ENCODE measurements around the gene PRSS57.

DNA sequence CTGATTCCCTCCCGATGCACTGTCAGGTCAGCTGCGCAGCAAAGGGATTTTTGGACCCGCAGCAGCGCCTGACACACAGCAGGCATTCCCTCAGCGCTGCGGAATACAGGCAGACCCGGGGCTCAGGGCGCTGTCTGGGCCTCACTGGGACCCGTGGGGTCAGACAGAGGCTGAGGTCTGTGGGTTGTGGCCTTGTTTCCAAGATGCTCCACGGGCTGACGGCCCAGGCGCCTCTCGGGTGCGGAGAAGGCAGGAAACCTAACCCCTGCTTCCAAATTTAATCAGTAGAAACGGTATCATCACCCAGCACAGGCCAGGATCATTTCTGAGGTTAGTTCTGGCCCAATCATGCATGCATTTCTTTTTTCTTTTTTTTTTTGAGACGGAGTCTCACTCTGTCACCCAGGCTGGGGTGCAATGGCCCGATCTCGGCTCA lies 31.6 kb downstream of the PRSS57 start:
- TF ChIP-seq, protein P1, sequence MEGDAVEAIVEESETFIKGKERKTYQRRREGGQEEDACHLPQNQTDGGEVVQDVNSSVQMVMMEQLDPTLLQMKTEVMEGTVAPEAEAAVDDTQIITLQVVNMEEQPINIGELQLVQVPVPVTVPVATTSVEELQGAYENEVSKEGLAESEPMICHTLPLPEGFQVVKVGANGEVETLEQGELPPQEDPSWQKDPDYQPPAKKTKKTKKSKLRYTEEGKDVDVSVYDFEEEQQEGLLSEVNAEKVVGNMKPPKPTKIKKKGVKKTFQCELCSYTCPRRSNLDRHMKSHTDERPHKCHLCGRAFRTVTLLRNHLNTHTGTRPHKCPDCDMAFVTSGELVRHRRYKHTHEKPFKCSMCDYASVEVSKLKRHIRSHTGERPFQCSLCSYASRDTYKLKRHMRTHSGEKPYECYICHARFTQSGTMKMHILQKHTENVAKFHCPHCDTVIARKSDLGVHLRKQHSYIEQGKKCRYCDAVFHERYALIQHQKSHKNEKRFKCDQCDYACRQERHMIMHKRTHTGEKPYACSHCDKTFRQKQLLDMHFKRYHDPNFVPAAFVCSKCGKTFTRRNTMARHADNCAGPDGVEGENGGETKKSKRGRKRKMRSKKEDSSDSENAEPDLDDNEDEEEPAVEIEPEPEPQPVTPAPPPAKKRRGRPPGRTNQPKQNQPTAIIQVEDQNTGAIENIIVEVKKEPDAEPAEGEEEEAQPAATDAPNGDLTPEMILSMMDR (conservative IDR thresholded peaks at IDR 0.05), result no peak
- TF ChIP-seq ZFX (IDR thresholded peaks at IDR 0.05), result no peak

All from C4-2B (cell line).